Activated B cell treated with CpG ODN at 0.5 μM for 24 hours (primary cell): Measurements from ENCODE around the gene PPM1F. TPM values are rescaled to one million over a fixed set of nuclear protein-coding genes. Genes with fewer than 3 reads are reported as not detected.

ENCODE experiments used
- ATAC-seq: fragments of 200-7000 bp; cut with Tn5 transposase; one replicate; pipeline ENCODE4 v1.10.0; 2021; ENCODE audit warnings: low read depth, mild to moderate bottlenecking, moderate library complexity
- CTCF ChIA-PET: fragments of 350-600 bp; sonication (Branson Sonifier 250); formaldehyde crosslinking; loops from one replicate; lab custom pipeline; 2021; ENCODE audit warnings: antibody characterized with exemption; lab: Charles Lee
- POLR2A ChIA-PET: fragments of 350-600 bp; sonication (Branson Sonifier 250); formaldehyde crosslinking; loops from one replicate; lab custom pipeline; 2021; ENCODE audit warnings: antibody characterized with exemption; lab: Charles Lee
- DNase-seq: peaks from one replicate; pipeline ENCODE4 v3.0.0; 2022
- H3K27ac Mint-ChIP-seq: one replicate; pipeline ENCODE4 v1.8.0; 2020; ENCODE audit warnings: mixed read lengths
- H3K27me3 Mint-ChIP-seq: one replicate; pipeline ENCODE4 v1.8.0; 2021; ENCODE audit warnings: mixed read lengths
- H3K36me3 Mint-ChIP-seq: one replicate; pipeline ENCODE4 v1.8.0; 2021; ENCODE audit warnings: low read depth, mixed read lengths
- H3K4me1 Mint-ChIP-seq: one replicate; pipeline ENCODE4 v1.8.0; 2021; ENCODE audit warnings: mixed read lengths
- H3K4me3 Mint-ChIP-seq: one replicate; pipeline ENCODE4 v1.8.0; 2020; ENCODE audit warnings: mild to moderate bottlenecking, mixed read lengths
- H3K9me3 Mint-ChIP-seq: one replicate; pipeline ENCODE4 v1.8.0; 2020; ENCODE audit warnings: mixed read lengths
- CTCF ChIP-seq: fragments of 200-600 bp; IDR thresholded peaks from one replicate; pipeline ENCODE4 v1.8.0; 2022; ENCODE audit warnings: antibody characterized with exemption, mild to moderate bottlenecking
- intact Hi-C: fragments of 100-400 bp; cut with micrococcal nuclease; formaldehyde crosslinking; loops from one replicate; pipeline ENCODE4 v1.15.1; 2024
- total RNA-seq: library from RNA; stranded (reverse); gene quantifications from 2 replicates; pipeline ENCODE4 v1.2.3, GENCODE V29; 2022

PPM1F gene
- total RNA-seq, 1 donor from 2014 or later, result 21.1 TPM

GRCh38 chr22:21931056-21931455 is 21.6 kb downstream of the PPM1F start:
- ATAC-seq (no peak), DNase-seq (no peak)
- H3K4me3 Mint-ChIP-seq, result no peak overlapping the region
- H3K4me1 Mint-ChIP-seq, result peaks cover 12% of the 10 kb centered on the region
- H3K36me3 Mint-ChIP-seq, result peaks cover 44% of the 10 kb centered on the region
- no peak overlapping the region for H3K27ac Mint-ChIP-seq
- H3K27me3 Mint-ChIP-seq, result no peaks in the 10 kb centered on the region
- ChIA-PET POLR2A (no interaction called here), CTCF (no interaction called here)
- TF ChIP-seq CTCF, result no peak
- intact Hi-C loops, result no loop called here
- H3K9me3 Mint-ChIP-seq, result no peaks in the 10 kb centered on the region

GRCh38 chr22:21929253-21929652 is 23.4 kb downstream of the PPM1F start:
- H3K9me3 Mint-ChIP-seq, result no peaks in the 10 kb centered on the region
- peaks cover 44% of the 10 kb centered on the region for H3K36me3 Mint-ChIP-seq
- no peak for TF ChIP-seq CTCF
- ChIA-PET CTCF (no interaction called here), POLR2A (no interaction called here)
- no peak overlapping the region for H3K4me3 Mint-ChIP-seq
- ATAC-seq (no peak), DNase-seq (no peak)
- peaks cover 4% of the 10 kb centered on the region for H3K4me1 Mint-ChIP-seq
- H3K27ac Mint-ChIP-seq, result no peak overlapping the region
- intact Hi-C loops, result no loop called here
- no peaks in the 10 kb centered on the region for H3K27me3 Mint-ChIP-seq

- DNase-seq (no peak), ATAC-seq (no peak)
- intact Hi-C loops, result no loop called here
- TF ChIP-seq CTCF, result no peak
- Mint-ChIP-seq H3K36me3 (peaks cover 42% of the 10 kb centered on the region), H3K4me3 (no peak overlapping the region), H3K27me3 (no peaks in the 10 kb centered on the region), H3K9me3 (no peaks in the 10 kb centered on the region), H3K27ac (no peak overlapping the region), H3K4me1 (peaks cover 4% of the 10 kb centered on the region)
- CTCF ChIA-PET, result no interaction called here
- POLR2A ChIA-PET, result no interaction called here
Observed at GRCh38 chr22:21928048-21928447, 24.6 kb downstream of the PPM1F start.

- H3K4me3 Mint-ChIP-seq, result no peak overlapping the region
- no peaks in the 10 kb centered on the region for H3K9me3 Mint-ChIP-seq
- no peak overlapping the region for H3K27ac Mint-ChIP-seq
- H3K27me3 Mint-ChIP-seq, result no peaks in the 10 kb centered on the region
- no peak for TF ChIP-seq CTCF
- ATAC-seq (no peak), DNase-seq (no peak)
- H3K36me3 Mint-ChIP-seq, result peaks cover 34% of the 10 kb centered on the region
- ChIA-PET POLR2A (no interaction called here), CTCF (no interaction called here)
- intact Hi-C loops, result no loop called here
- H3K4me1 Mint-ChIP-seq, result peaks cover 4% of the 10 kb centered on the region
Observed at GRCh38 chr22:21927174-21927823, 25.3 kb downstream of the PPM1F start.

GRCh38 chr22:21926728-21927127 is 25.9 kb downstream of the PPM1F start:
- intact Hi-C loops, result no loop called here
- peaks cover 32% of the 10 kb centered on the region for H3K36me3 Mint-ChIP-seq
- TF ChIP-seq CTCF, result no peak
- no peak for DNase-seq
- H3K27me3 Mint-ChIP-seq, result no peaks in the 10 kb centered on the region
- ChIA-PET CTCF (no interaction called here), POLR2A (interaction anchor here (0.7 kb wide), 1 partner anchor 68 kb away, joined by 7 read pairs; no protein-coding TSS in a partner anchor)
- no peak overlapping the region for H3K4me3 Mint-ChIP-seq
- H3K4me1 Mint-ChIP-seq, result peaks cover 4% of the 10 kb centered on the region
- H3K27ac Mint-ChIP-seq, result no peak overlapping the region
- no peaks in the 10 kb centered on the region for H3K9me3 Mint-ChIP-seq
- no peak for ATAC-seq
